A549 treated with AZD2906 at 1 μM for 4 hours (cell line): ENCODE results near the gene CENPL. TPM values are rescaled to one million over a fixed set of nuclear protein-coding genes. Genes with fewer than 3 reads are reported as not detected.

Experiments
- total RNA-seq: library from RNA; stranded (reverse); fragments of 200-300 nt; extraction: Qiagen RNA extraction; gene quantifications from 5 replicates; pipeline ENCODE4 v1.2.3, GENCODE V29; 2022

CENPL gene, protein sequence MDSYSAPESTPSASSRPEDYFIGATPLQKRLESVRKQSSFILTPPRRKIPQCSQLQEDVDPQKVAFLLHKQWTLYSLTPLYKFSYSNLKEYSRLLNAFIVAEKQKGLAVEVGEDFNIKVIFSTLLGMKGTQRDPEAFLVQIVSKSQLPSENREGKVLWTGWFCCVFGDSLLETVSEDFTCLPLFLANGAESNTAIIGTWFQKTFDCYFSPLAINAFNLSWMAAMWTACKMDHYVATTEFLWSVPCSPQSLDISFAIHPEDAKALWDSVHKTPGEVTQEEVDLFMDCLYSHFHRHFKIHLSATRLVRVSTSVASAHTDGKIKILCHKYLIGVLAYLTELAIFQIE
- 11.4 to 14.7 TPM (median 12.6 TPM) in 5 replicates for total RNA-seq

GRCh38 chr1:173824315-173825081 is at the start of gene CENPL, which contains the start of gene DARS2:
CENPL (minus strand) TSS chr1:173824883; CDS start chr1:173811299, 13,584 bp downstream.
DARS2 (plus strand) TSS chr1:173824673; CDS start chr1:173825230, 557 bp downstream.

GRCh38 chr1:173868266-173869020 is 43.8 kb upstream of the CENPL start, which contains the start of gene ZBTB37:
ZBTB37 (plus strand) TSS chr1:173868380; CDS start chr1:173870226, 1,846 bp downstream.

DNA sequence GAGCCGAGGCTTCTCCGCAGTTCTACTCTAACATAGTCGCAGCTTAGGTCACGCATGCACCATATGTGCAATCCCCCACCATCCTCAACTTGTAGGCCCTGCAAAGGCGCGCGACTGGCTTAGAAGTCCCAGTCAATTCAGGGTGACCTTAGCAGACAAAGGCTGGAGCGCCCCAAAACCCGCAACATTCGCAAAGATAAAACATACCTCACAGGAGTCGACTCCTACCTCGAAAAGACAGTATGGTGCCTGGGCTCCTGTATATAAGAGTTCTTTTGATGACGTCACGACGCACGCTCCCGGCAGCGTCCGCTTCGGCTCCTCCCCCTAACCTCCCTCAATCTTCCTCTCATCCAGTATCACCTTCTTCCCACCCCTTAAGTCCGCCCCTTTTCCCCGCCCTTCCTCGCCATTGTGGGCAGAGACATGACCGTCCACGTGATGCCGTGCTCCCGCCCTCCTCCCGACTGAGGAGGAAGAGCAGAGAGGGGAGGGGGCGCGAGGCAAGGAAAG is 43.1 kb upstream of the CENPL start, which contains the start of gene GAS5:
Gene GAS5 (minus strand): TSS at position 237 of the 513 bp plus-strand sequence.

Other genes with a start within 250 kb of the CENPL start
- gene SLC9C2, start 221.8 kb downstream of the CENPL start, total RNA-seq: not detected in 5 replicates
- gene TEX50, start 189.5 kb downstream of the CENPL start, total RNA-seq: not detected in 5 replicates
- 0.08 to 0.24 TPM (median 0.15 TPM) in 5 replicates for gene ANKRD45, start 155.0 kb downstream of the CENPL start, total RNA-seq
- gene KLHL20, start 109.9 kb downstream of the CENPL start, total RNA-seq: 11.7 to 14.7 TPM (median 13.0 TPM) in 5 replicates
- gene DARS2, start 210 bp downstream of the CENPL start, total RNA-seq: 38.9 to 49.1 TPM (median 40.0 TPM) in 5 replicates
- gene GAS5, start 43.1 kb upstream of the CENPL start, total RNA-seq: 277 to 325 TPM (median 293 TPM) in 5 replicates
- gene ZBTB37, start 43.5 kb upstream of the CENPL start, total RNA-seq: 0.95 to 1.5 TPM (median 1.4 TPM) in 5 replicates
- 0.07 to 0.14 TPM (median 0.07 TPM) in 3 of 5 replicates, not detected in the others for gene SERPINC1, start 92.4 kb upstream of the CENPL start, total RNA-seq
- 4.5 to 5.7 TPM (median 5.4 TPM) in 5 replicates for gene RC3H1, start 197.5 kb upstream of the CENPL start, total RNA-seq